Suppressor macrophage treated with lipopolysaccharide for 1 hour (primary cell): Measurements from ENCODE around the gene POP5.

Source experiments
- DNase-seq, 3 donors: peaks; one replicate each; pipeline ENCODE4 v3.0.0-alpha.2; 2020 to 2022

The POP5 gene

DNA sequence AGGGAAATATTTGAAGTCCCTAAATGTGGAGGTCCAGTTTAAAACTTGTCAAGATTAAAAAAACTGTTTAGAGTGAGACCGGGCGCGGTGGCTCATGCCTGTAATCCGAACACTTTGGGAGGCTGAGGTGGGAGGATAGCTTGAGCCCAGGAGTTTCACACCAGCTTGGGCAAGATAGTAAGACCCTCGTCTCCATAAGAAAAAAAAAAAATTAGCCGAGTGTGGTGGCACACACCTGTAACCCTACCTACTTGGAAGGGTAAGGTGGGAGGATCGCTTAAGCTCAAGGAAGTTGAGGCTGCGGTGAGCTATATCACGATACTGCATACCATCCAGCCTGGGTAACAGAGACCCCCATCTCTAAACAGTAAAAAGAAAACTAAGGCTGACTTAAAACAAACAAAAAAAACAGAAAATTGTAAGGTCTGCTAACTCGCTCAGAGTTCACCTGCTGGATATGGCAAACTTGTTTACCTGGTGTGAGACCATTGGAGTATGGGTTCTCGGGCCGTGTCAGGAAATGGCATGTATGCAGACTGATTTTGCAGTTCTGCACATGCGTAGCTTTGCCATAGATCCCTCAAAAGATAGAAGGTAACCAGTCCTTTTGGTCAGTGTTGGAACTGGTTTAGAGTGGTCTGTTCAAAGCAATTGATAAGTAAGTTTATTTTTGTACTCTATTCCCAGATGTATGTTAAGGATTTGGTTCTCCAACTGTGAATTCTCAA lies 45.0 kb downstream of the POP5 start:
- DNase-seq, result peak in 1 of 3 donors; percentile 19

DNA sequence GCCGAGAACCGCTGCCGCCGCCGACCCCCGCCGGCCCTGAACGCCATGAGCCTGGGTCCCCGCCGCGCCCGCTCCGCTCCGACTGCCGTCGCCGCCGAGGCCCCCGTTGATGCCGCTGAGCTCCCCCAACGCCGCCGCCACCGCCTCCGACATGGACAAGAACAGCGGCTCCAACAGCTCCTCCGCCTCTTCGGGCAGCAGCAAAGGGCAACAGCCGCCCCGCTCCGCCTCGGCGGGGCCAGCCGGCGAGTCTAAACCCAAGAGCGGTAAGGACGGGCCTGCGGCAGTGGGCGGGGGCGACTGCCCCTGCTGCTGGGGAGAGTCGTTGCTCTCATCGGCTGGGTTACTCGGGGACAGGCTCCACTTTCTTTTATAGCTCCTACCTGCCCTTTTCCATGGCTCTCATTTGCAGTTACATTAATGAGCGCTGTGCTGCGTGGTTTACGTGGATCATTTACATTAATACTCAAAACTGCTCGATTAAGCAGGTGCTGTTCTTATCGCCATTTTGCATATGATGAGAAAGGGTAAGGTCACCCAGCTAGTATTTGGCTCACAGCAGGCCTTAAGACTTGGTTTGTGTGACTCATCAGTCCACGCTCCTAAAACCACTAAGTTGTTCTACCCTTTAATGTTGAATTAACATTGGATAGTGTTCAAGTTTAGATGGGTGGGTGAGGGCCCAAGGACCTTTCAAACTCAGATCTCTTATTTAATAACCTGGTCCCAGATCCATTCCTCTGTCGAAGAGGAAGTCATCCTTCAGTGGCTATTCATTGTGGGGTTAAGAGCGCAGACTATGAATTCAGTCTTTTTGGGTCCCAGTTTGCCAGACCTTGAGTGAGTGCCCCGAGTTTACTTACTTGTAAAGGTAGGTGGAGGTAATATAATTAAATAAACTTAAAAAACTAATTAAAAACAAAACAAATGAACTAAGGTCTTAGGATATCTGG lies 46.2 kb downstream of the POP5 start:
- DNase-seq, result peak; percentile 71 to 74 (median 73)

- peak; percentile 90 to 95 (median 93) for DNase-seq
Observed at GRCh38 chr12:120534203-120534702, 46.9 kb downstream of the POP5 start, which contains the start of gene RNF10. Gene RNF10 (plus strand): TSS chr12:120534356. CDS start chr12:120534812, 456 bp downstream.

- DNase-seq, result no peak
Observed at GRCh38 chr12:120532701-120533238, 48.4 kb downstream of the POP5 start.

GRCh38 chr12:120530418-120530761 lies 50.8 kb downstream of the POP5 start:
- DNase-seq, result peak in 1 of 3 donors; percentile 17

DNA sequence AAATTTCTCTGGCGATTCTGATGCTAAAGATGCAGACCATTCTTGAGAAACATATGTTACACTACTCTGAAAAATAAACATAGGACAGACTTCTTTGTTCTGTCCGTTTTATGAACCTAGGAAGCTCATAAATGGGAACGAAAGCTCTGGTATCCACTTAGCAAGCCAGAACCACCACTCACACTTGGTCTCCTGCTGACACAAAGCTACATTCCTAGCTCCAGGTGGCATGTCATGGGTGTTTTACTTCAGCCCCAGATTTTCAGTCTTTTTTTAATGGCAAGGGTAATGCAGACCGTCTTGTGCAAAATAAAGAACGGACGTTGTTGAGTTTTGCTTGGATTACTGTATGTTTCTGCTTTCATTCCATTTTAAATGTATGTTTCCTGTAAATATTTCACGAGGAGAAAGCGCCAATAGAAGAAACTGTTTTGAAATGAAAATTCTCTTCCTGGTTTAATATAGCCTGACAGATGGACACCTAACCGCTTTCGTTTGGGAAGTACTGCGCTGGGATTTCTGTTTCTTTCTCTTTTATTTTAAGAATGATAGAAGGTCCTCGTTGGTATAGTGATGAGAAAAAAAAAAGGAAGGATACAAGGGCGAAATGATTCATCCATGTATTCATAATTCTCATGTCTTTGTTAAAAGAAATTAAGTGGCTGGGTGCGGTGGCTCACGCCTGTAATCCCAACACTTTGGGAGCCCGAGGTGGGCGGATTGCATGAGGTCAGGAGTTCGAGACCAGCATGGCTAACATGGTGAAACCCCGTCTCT lies 51.4 kb downstream of the POP5 start:
- DNase-seq, result peak; percentile 81 to 95 (median 87)

DNA sequence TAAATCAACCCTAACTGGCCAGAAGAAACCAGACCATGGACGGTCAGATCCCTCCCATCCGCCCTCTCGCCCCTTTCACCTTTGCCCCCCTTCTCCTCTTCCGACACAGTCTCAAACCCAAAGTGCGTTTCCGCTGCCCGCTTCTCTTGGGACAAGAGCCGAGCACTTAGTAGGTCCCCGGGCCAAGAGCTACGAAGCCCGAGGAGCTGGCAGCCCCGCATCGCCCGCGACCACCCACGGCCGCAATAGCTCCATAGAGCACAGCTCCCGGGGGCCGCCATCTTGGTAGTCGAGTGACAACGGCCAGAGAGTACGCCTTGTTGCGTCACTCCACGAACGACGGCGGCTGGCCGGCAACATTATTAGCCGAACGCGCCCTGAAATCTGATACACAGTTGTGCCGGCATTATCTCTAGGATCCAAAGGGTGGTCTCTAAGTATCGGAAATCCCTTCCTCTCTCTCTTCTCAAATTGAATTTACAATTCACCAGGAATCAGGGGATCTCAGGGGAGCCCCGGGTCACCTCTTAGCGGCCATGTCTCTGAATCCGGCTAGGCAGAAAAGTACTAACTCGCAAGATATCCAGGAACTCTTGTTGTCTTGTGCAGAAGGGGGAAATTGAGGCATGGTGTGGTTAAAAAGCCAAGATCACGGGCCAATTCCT lies 52.2 kb downstream of the POP5 start, which contains the start of gene COQ5:
TSS of gene COQ5 (minus strand) at position 298 of the 665 bp plus-strand sequence. CDS start at position 281, 17 bp downstream.
- DNase-seq, result peak; percentile 89 to 94 (median 94)
